Ovary (tissue), 9 donors: ENCODE measurements around the gene TCF7L1. TPM values are rescaled to one million over a fixed set of nuclear protein-coding genes. Genes with fewer than 3 reads are reported as not detected.

Experiments used
- DNase-seq, 5 donors: peaks; one replicate each; pipeline ENCODE4 v3.0.0-alpha.2; 2019 to 2020
- H3K27ac ChIP-seq, 2 donors: fragments of 200-600 bp; one replicate each; pipeline versions ENCODE4 v1.5.1 to v1.8.0; 2019 to 2022
- H3K27me3 ChIP-seq: fragments of 200-600 bp; one replicate; pipeline ENCODE4 v1.8.0; 2022
- H3K36me3 ChIP-seq: fragments of 200-600 bp; sonication (generic); one replicate; pipeline ENCODE4 v1.5.1; 2019
- H3K4me1 ChIP-seq: one replicate; pipeline ENCODE4 v1.8.1; 2013; ENCODE audit warnings: mild to moderate bottlenecking, moderate library complexity; ENCODE audit not compliant: insufficient read depth
- H3K4me3 ChIP-seq: fragments of 200-600 bp; sonication (generic); one replicate; pipeline ENCODE4 v1.5.1; 2017
- H3K9me3 ChIP-seq, 2 donors: fragments of 200-600 bp in 1 of 2; sonication (generic) in 1 of 2; one replicate each; pipeline versions ENCODE4 v1.5.1 to v1.8.1; 2013 to 2019; ENCODE audit warnings: mild to moderate bottlenecking in 1 of 2, moderate library complexity in 1 of 2
- CTCF ChIP-seq, 3 donors: fragments of 450-650 bp in 2 of 3; fragments of 200-600 bp in 1 of 3; IDR thresholded peaks; one replicate each; pipeline versions ENCODE4 v1.5.1 to v1.8.0; 2016 to 2022; ENCODE audit warnings: antibody characterized with exemption in 3 of 3, mild to moderate bottlenecking in 1 of 3
- EP300 ChIP-seq: sonication (generic); formaldehyde crosslinking; IDR thresholded peaks from one replicate; pipeline ENCODE4 v1.6.1; 2017; ENCODE audit warnings: antibody characterized with exemption
- POLR2A ChIP-seq: fragments of 450-650 bp; IDR thresholded peaks from one replicate; pipeline ENCODE4 v1.6.1; 2017; ENCODE audit warnings: antibody characterized with exemption, mild to moderate bottlenecking, moderate library complexity
- WGBS, 3 donors: extraction: QIAGEN DNeasy Blood & Tissue Kit in 1 of 3; methylation state at CpG; one replicate each; pipeline versions ENCODE4 v1.1.5 to v1.1.7; 2013 to 2017; 5-methylcytosine and 5-hydroxymethylcytosine counted together
- intact Hi-C, 4 donors: fragments of 100-400 bp; cut with DNase I; formaldehyde crosslinking; loops; one replicate each; pipeline versions ENCODE4 v1.11.0 to v1.15.1; 2022 to 2023
- polyA plus RNA-seq, 2 donors: library from polyadenylated mRNA; stranded (reverse); fragments of 200-250 nt in 1 of 2; fragments of 350-450 nt in 1 of 2; fragmentation: Illumina TruSeq in 1 of 2; extraction: RNeasy Lipid Tissue Mini Kit (QIAGEN cat#74804) in 1 of 2; gene quantifications; one replicate each; pipeline ENCODE4 v1.2.3, GENCODE V29; 2013 to 2014
- total RNA-seq, 7 donors: library from RNA; depleted of rRNA in 2 of 7; stranded (reverse); fragments of >200 nt in 2 of 7; fragmentation: NEBNext Ultra II Directional in 3 of 7; extraction: Animal tissue kit (Norgen Biotek cat#: 25700) in 3 of 7; gene quantifications; one replicate each; pipeline versions ENCODE4 v1.1.0 to v1.2.4, GENCODE V29; 2016 to 2023
- donor health status: DM: no; HTN: no; CAD: no; lungs with moderate emphysema.
- donor health status: DM: no; HTN: no; CAD: no.
- donor health status: Bipolar disorder and iron deficiency.
- donor health status: DM: yes; HTN: yes; CAD: no.
- donor health status: DM: no; HTN: no; CAD: no.
- donor health status: DM: yes; HTN: yes; CAD: no.

Gene TCF7L1
- total and polyA plus RNA-seq, 9 donors = 5.2 to 29.8 (median 23.9) TPM

DNA sequence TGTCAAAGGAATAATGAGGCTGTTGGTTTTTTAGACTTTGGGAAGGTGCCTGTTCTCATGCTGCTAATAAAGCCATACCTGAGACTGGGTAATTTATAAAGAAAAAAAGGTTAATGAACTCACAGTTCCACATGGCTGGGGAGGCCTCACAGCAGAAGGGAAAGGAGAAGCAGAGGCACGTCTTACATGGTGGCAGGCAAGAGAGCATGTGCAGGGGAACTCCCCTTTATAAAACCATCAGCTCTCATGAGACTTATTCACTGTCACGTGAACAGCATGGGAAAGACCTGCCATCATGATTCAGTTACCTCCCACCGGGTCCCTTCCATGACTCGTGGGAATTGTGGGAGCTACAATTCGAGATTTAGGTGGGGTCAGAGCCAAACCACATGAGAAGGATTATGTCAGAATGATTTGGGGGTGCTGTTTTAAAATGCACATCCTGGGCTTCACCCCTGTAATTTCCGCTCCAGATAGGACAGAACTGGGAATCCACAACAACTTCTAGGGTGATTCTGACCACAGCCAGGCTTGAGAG, 37.8 kb downstream of the TCF7L1 start:
- 82 to 88% (median 87%) methylated on average over 6 of the region's 6 CpGs for WGBS, 3 donors
- Histone ChIP-seq H3K27me3 (no peaks in the 10 kb centered on the region), H3K4me3 (no peak overlapping the region), H3K9me3 (no peaks in the 10 kb centered on the region), H3K27ac (no peak overlapping the region), H3K4me1 (peaks cover 2% of the 10 kb centered on the region), H3K36me3 (no peaks in the 10 kb centered on the region)
- intact Hi-C loops = no loop called here
- no peak for DNase-seq
- no peak for TF ChIP-seq EP300
- TF ChIP-seq POLR2A = no peak
- TF ChIP-seq CTCF (IDR thresholded peaks at IDR 0.05) = no peak

DNA sequence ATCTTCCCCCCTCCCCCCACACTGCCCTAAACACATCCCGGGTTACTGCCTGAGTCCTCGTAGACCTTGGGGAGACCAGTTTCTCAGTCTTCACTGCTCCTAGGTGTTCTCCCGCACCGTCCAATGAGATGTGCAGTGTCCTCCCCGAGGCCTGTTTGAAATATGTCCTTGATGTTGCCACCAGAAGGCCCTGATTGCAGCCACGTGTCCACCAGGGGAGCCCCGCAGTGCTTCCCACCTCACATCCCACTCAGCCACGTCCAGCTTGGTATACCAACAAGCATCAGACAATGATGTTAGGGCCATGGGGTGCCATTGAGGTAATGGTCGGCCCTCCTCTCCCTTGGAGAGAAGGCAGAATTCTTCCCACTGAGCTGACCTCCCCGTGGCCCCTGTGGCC, 38.7 kb downstream of the TCF7L1 start:
- Histone ChIP-seq H3K36me3 (no peaks in the 10 kb centered on the region), H3K4me3 (no peak overlapping the region), H3K27ac (no peak overlapping the region), H3K9me3 (no peaks in the 10 kb centered on the region), H3K4me1 (peaks cover 2% of the 10 kb centered on the region), H3K27me3 (no peaks in the 10 kb centered on the region)
- 84 to 89% (median 89%) methylated on average over 10 of the region's 10 CpGs for WGBS, 3 donors
- no peak for TF ChIP-seq CTCF (IDR thresholded peaks at IDR 0.05)
- TF ChIP-seq POLR2A = no peak
- TF ChIP-seq EP300 = no peak
- no peak for DNase-seq
- intact Hi-C loops = no loop called here

GRCh38 chr2:85173909-85174308, 40.7 kb downstream of the TCF7L1 start:
- Histone ChIP-seq H3K9me3 (no peaks in the 10 kb centered on the region), H3K36me3 (no peaks in the 10 kb centered on the region), H3K4me1 (peaks cover 2% of the 10 kb centered on the region), H3K4me3 (no peak overlapping the region), H3K27ac (no peak overlapping the region), H3K27me3 (no peaks in the 10 kb centered on the region)
- TF ChIP-seq EP300 (no peak), CTCF (IDR thresholded peaks at IDR 0.05) (no peak), POLR2A (no peak)
- WGBS, 3 donors = 82 to 95% (median 91%) methylated on average over 9 of the region's 9 CpGs
- DNase-seq = no peak
- intact Hi-C loops = no loop called here

DNA sequence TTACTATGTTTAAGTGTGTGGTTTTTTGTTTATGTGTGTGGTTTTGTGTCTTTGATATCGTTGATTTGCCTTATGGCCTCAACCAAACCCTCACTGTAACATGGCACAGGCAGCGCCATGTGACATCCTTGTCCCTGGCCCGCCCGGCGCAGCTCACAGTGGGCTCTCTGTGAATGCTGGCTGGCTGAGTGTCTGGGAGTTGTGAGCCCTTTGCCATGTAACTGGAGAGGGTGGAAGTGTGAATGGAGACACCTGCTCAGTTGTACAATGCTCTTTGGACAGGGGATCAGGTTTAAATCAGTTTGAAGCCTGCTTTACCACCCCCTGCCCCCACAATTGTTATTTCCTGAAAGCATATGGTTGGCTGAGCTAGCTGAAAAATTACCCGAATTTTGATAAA, 41.8 kb downstream of the TCF7L1 start:
- peaks cover 6% of the 10 kb centered on the region for H3K4me1 ChIP-seq
- no peaks in the 10 kb centered on the region for H3K36me3 ChIP-seq
- WGBS, 3 donors = 86 to 89% (median 86%) methylated on average over 6 of the region's 6 CpGs
- DNase-seq = no peak
- no peak overlapping the region for H3K27ac ChIP-seq
- intact Hi-C loops = no loop called here
- no peaks in the 10 kb centered on the region for H3K27me3 ChIP-seq
- TF ChIP-seq CTCF (IDR thresholded peaks at IDR 0.05) (no peak), EP300 (no peak), POLR2A (no peak)
- no peaks in the 10 kb centered on the region for H3K9me3 ChIP-seq
- no peak overlapping the region for H3K4me3 ChIP-seq
